ENCODE results near the gene RAB34. TPM values are rescaled to one million over a fixed set of nuclear protein-coding genes. Genes with fewer than 3 reads are reported as not detected.

RAB34 gene
- total RNA-seq, 1 donor from 2014 or later, result 68.7 TPM

DNA sequence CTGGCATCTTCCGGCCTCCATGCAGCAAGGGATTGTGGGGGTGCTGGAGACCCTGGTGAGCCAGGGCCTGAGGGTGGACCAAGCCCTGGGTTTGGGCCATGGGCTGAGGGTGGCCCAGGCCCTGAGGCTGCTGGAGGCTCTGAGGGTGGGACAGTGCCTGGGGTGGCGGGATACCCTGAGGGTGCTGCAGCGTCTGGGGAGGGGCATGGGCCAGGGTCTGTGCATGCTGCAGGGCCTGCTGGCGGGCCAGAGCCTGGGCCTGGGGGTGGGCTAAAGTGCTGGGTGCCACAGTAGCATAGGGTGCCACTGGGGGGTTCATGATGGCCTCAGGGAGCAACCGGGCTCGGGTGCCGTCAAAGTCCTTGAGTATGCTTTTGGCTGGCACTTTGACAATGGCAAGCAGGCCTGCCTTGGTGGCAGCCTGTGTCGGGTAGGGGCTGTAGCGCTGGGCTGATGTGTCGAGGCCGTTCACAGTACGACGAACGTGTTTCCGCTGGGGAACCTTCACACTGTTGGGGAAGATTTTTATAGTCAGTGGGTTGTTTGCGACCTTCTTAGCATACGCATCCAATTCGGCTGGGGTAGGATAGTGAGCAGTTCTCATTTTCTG, 41.7 kb upstream of the RAB34 start:
- DNase-seq (ENCODE audit: low read depth) (no peak), FAIRE-seq (no peak)
- Histone ChIP-seq H3K36me3 (ENCODE audit: control insufficient read depth, insufficient read depth, low read length) (peaks cover 22% of the 10 kb centered on the region), H3K27me3 (ENCODE audit: control insufficient read depth, insufficient read depth, low read length) (no peaks in the 10 kb centered on the region), H3K4me3 (ENCODE audit: low read depth, low read length) (no peak overlapping the region)
- TF ChIP-seq, protein P1, sequence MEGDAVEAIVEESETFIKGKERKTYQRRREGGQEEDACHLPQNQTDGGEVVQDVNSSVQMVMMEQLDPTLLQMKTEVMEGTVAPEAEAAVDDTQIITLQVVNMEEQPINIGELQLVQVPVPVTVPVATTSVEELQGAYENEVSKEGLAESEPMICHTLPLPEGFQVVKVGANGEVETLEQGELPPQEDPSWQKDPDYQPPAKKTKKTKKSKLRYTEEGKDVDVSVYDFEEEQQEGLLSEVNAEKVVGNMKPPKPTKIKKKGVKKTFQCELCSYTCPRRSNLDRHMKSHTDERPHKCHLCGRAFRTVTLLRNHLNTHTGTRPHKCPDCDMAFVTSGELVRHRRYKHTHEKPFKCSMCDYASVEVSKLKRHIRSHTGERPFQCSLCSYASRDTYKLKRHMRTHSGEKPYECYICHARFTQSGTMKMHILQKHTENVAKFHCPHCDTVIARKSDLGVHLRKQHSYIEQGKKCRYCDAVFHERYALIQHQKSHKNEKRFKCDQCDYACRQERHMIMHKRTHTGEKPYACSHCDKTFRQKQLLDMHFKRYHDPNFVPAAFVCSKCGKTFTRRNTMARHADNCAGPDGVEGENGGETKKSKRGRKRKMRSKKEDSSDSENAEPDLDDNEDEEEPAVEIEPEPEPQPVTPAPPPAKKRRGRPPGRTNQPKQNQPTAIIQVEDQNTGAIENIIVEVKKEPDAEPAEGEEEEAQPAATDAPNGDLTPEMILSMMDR (IDR thresholded peaks at IDR 0.05; ENCODE audit: insufficient read depth, low read length, severe bottlenecking), result no peak

DNA sequence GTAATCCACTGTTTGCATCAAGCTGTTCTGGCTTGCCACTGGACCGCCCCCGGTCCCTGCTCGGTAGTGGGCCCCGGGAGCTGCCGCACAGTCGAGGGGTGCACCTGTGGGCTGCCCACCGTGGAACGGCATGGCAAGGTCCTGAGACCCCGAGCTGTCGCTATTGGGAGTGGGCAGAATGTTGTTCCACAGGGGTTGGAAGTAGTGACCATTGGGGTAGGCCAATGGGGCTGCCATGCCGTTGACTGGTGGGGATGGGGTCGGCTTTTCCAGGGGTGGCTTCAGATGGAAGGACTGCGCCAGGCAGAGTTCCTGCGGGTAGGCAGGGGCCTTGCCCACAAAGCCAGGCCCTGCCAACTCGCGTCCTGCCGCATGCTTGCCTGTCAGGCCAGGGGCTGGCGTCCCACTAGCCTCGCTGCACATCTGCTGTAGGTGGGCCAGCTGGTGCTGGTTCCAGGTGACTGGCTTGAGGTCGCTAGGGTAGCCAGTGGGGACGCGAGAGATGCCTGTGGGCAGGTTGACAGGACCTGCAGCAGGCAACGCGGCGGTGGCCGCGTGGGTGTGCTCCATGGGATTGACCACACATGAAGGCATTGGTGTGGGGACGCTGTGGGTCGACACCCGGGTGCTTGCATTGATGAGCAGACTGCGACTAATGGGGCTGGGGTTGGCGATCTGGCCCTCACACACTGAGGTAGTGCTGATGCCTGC, 40.9 kb upstream of the RAB34 start:
- Histone ChIP-seq H3K27me3 (ENCODE audit: control insufficient read depth, insufficient read depth, low read length) (no peaks in the 10 kb centered on the region), H3K36me3 (ENCODE audit: control insufficient read depth, insufficient read depth, low read length) (peaks cover 22% of the 10 kb centered on the region), H3K4me3 (ENCODE audit: low read depth, low read length) (no peak overlapping the region)
- DNase-seq (ENCODE audit: low read depth) (no peak), FAIRE-seq (no peak)
- TF ChIP-seq, protein P1 (IDR thresholded peaks at IDR 0.05; ENCODE audit: insufficient read depth, low read length, severe bottlenecking), result no peak

DNA sequence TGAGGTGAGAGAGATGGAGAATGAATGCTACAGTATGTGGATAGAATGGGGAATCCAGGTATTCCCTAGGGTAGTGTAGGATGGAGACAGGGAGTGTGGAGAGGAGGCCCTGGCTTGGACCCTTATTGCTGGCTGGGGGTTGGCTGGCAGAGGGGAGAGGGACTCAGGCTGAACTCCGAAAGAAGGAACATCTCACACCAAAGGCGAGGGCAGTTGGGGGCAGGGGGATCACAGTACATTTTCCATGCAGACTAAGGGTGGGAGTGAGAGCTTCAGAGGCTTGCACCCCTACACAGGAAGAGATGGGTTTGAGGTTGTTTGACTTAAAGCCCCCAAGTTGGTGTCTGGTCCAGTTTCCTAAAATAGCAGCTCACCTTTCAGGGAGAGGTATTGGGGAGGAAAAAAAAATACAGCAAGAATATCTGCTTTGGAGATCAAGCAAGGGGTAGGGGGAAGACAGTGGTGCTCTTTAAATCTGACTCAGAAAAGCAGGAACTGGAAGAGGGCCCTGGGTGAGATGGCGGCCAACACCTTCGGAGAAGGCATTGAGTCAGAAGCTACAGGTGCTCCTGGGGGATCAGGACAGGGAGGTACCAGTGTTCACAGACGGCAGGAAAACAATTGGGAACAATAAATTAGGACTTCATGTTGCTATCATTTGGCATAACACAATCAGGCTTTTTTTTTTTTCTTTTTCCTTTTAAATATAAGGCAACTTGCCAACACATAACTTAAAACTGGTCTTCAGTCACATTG, 38.6 kb upstream of the RAB34 start:
- DNase-seq (ENCODE audit: low read depth), result no peak
- H3K27me3 ChIP-seq (ENCODE audit: control insufficient read depth, insufficient read depth, low read length), result no peaks in the 10 kb centered on the region
- no peak for FAIRE-seq
- no peak overlapping the region for H3K4me3 ChIP-seq (ENCODE audit: low read depth, low read length)
- H3K36me3 ChIP-seq (ENCODE audit: control insufficient read depth, insufficient read depth, low read length), result peaks cover 17% of the 10 kb centered on the region
- TF ChIP-seq, protein P1 (IDR thresholded peaks at IDR 0.05; ENCODE audit: insufficient read depth, low read length, severe bottlenecking), result no peak

DNA sequence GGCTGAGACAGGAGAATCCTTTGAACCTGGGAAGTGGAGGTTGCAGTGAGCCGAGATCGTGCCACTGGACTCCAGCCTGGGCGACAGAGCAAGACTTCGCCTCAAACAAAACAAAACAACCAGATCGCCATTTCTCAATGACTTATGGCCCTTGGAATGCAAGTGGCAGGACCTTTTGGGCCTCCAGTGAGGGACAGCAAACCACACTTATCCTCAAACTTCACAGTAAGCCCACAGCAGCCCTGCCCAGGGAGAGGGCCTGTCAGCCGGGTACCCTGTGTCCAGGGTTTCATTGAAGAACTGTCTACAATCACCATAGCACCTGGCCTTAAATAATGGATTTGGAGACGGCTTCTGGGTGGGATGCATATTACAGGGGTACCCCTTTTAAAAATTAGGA, 37.8 kb upstream of the RAB34 start:
- DNase-seq (ENCODE audit: low read depth) (no peak), FAIRE-seq (no peak)
- H3K4me3 ChIP-seq (ENCODE audit: low read depth, low read length), result no peak overlapping the region
- TF ChIP-seq, protein P1 (IDR thresholded peaks at IDR 0.05; ENCODE audit: insufficient read depth, low read length, severe bottlenecking), result no peak
- no peaks in the 10 kb centered on the region for H3K27me3 ChIP-seq (ENCODE audit: control insufficient read depth, insufficient read depth, low read length)
- H3K36me3 ChIP-seq (ENCODE audit: control insufficient read depth, insufficient read depth, low read length), result peaks cover 19% of the 10 kb centered on the region

DNA sequence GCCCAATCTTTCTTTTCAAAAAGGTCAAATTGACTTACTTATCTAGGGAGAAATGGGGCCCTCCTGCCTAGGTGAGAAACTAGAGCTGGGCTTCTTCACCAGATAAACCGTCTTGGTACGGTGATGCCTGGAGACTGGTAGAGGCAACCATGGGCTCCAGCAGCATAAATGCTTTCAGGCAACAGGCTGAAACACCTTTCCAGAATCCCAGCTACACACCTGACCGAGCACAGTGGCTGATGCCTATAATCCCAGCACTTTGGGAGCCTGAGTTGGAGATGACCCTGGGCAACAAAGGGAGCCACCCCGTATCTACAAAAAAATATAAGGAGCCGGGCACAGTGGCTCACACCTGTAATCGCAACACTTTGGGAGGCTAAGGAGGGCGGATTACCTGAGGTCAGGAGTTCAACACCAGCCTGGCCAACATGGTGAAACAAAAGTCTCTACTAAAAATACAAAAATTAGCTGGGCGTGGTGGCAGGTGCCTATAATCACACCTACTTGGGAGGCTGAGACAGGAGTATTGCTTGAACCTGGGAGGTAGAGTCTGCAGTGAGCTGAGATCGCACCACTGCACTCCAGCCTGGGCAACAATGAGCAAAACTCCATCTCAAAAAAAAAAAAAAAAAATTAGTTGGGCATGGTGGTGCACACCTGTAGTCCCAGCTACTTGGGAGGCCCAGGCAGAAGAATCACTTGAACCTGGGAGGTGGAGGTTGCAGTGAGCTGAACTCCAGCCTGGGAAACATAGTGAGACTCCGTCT, 34.1 kb upstream of the RAB34 start:
- no peaks in the 10 kb centered on the region for H3K27me3 ChIP-seq (ENCODE audit: control insufficient read depth, insufficient read depth, low read length)
- H3K4me3 ChIP-seq (ENCODE audit: low read depth, low read length), result no peak overlapping the region
- no peak for DNase-seq (ENCODE audit: low read depth)
- H3K36me3 ChIP-seq (ENCODE audit: control insufficient read depth, insufficient read depth, low read length), result peaks cover 31% of the 10 kb centered on the region
- TF ChIP-seq, protein P1 (IDR thresholded peaks at IDR 0.05; ENCODE audit: insufficient read depth, low read length, severe bottlenecking), result no peak
- no peak for FAIRE-seq
